ENCODE results near the gene KISS1. TPM values are rescaled to one million over a fixed set of nuclear protein-coding genes. Genes with fewer than 3 reads are reported as not detected.

KISS1 gene
- total and polyA plus RNA-seq, 2 of the 4 experiments (the other 2 are of a cell fraction), result 11.7 to 27.3 TPM

DNA sequence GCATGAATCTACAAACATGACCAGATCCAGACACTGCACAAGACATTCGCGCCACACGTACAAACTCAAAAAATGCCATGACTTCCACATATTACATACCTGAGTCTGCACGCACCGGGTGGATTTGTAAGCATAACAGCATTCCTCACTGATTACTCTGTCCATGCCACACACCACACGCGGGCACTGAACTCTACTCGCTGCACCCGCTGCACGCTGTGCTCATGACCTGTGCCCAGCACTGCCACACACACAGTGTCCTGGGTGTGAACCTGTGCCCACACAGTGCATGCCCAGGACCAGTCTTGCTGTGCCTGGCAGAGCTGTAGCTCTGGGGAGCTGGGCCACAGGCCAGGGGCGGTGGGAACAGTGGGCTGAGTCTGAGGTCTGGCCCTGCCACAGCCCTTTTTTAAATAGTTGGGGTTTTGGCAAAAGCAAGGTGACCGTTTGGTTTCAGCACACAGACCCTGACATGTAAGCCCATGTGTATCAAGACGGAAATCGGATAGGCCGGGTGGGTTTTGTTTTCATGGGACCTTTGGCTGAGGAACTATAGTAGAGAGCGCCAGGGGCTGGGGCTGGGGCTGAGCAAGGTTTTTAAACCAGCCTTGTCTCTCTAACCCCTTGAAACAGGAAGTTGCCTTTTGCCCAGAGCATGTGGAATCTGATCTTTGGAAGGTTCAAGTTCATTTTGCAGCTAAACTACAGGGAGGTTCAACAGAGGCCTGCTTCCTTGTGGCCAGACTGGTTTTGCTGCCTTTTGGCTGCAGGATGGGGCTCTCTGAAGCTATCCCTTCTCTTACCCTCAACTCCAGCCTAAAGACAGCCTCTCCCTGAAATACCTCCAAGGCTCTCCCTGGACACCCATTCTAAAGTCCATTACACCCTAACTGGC is 29.8 kb upstream of the KISS1 start:
- H3K4ac ChIP-seq (ENCODE audit: low read depth, low read length), result no peak overlapping the region
- H3K27me3 ChIP-seq (ENCODE audit: control insufficient read depth, insufficient read depth, low read length), result no peaks in the 10 kb centered on the region
- H3K9me1 ChIP-seq (ENCODE audit: insufficient read depth, low read length), result peaks cover 6% of the 10 kb centered on the region
- ChIA-PET POLR2A (ENCODE audit: unreplicated experiment) (no interaction called here), CTCF (no interaction called here)
- no peak overlapping the region for H2AK9ac ChIP-seq (replicated peaks; ENCODE audit: low read depth, low read length, poor library complexity)
- peaks cover 35% of the 10 kb centered on the region for H3K36me3 ChIP-seq (ENCODE audit: control insufficient read depth, insufficient read depth, low read length)
- no peak overlapping the region for H3K4me2 ChIP-seq (ENCODE audit: low read depth, low read length)
- no peaks in the 10 kb centered on the region for H4K20me1 ChIP-seq (ENCODE audit: insufficient read depth, low read length)
- H3K23ac ChIP-seq (ENCODE audit: low read depth, low read length), result no peak overlapping the region
- no peak overlapping the region for H3K27ac ChIP-seq (ENCODE audit: insufficient read depth, low read length)
- TF ChIP-seq MXI1 (IDR thresholded peaks at IDR 0.05; ENCODE audit: borderline replicate concordance, low read depth, low read length) (no peak), BHLHE40 (IDR thresholded peaks at IDR 0.05; ENCODE audit: low read depth, low read length) (no peak), MAZ (IDR thresholded peaks at IDR 0.05; ENCODE audit: borderline replicate concordance, low read depth, low read length) (no peak), CHD1 (IDR thresholded peaks at IDR 0.05; ENCODE audit: low read depth, low read length) (no peak), RCOR1 (IDR thresholded peaks at IDR 0.05; ENCODE audit: insufficient replicate concordance, low read length) (no peak), CEBPB (IDR thresholded peaks at IDR 0.05; ENCODE audit: low read depth, low read length) (no peak)
- TF ChIP-seq, protein P1, sequence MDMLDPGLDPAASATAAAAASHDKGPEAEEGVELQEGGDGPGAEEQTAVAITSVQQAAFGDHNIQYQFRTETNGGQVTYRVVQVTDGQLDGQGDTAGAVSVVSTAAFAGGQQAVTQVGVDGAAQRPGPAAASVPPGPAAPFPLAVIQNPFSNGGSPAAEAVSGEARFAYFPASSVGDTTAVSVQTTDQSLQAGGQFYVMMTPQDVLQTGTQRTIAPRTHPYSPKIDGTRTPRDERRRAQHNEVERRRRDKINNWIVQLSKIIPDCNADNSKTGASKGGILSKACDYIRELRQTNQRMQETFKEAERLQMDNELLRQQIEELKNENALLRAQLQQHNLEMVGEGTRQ (IDR thresholded peaks at IDR 0.05; ENCODE audit: low read depth, low read length), result no peak
- no peak overlapping the region for H3K9ac ChIP-seq (ENCODE audit: low read depth, low read length)
- no peak overlapping the region for H4K5ac ChIP-seq (ENCODE audit: low read depth, low read length)
- in situ Hi-C loops (cut with MboI; ENCODE audit: low sequenced_read_pairs) (no loop called here), dilution Hi-C loops (cut with HindIII; ENCODE audit: low sequenced_read_pairs, unreplicated experiment) (no loop called here), intact Hi-C loops (cut with micrococcal nuclease) (no loop called here)
- ATAC-seq (ENCODE audit: low read depth) (peak; percentile 27; the same call in 1 of the 2 replicates), DNase-seq (peak; percentile 27)
- H4K8ac ChIP-seq (ENCODE audit: low read depth in 2 of 2, low read length in 2 of 2), result no peak overlapping the region
- BruUV-seq (replicated peaks), result no TSS peak
- no peak overlapping the region for H3K14ac ChIP-seq (replicated peaks; ENCODE audit: low read depth, low read length)
- H2AFZ ChIP-seq (replicated peaks; ENCODE audit: low read length, poor library complexity), result no peak overlapping the region
- no peak overlapping the region for H2BK20ac ChIP-seq (ENCODE audit: low read depth, low read length)
- H2AK5ac ChIP-seq (ENCODE audit: low read depth, low read length), result no peak overlapping the region
- no peak overlapping the region for H3K4me3 ChIP-seq (ENCODE audit: insufficient read depth, low read depth, low read length)
- H4K91ac ChIP-seq (ENCODE audit: insufficient read depth, low read depth, low read length), result no peak overlapping the region
- no peaks in the 10 kb centered on the region for H3K79me1 ChIP-seq (ENCODE audit: low read depth in 1 of 2, low read length in 2 of 2)
- no peak overlapping the region for H2BK120ac ChIP-seq (ENCODE audit: low read depth, low read length)
- H3K18ac ChIP-seq (ENCODE audit: low read depth, low read length), result no peak overlapping the region
- no peak overlapping the region for H2BK15ac ChIP-seq (ENCODE audit: low read depth, low read length)
- 76% methylated on average over 10 of the region's 16 CpGs; no CpG with 5 or more reads in 1 of the 2 experiments for WGBS, 2 experiments (ENCODE audit: extremely low coverage in 2 of 2, insufficient read length in 1 of 2)
- no peaks in the 10 kb centered on the region for H3K9me3 ChIP-seq (ENCODE audit: control insufficient read depth, insufficient read depth, low read length)
- H2BK5ac ChIP-seq (ENCODE audit: low read depth, low read length, poor library complexity, severe bottlenecking), result no peak overlapping the region
- peaks cover 2% of the 10 kb centered on the region; the same call in 1 of the 2 replicates for H3K4me1 ChIP-seq (ENCODE audit: control insufficient read depth, insufficient read depth, low read length)
- H3K56ac ChIP-seq (ENCODE audit: extremely low read depth, insufficient read depth, low read length), result no peak overlapping the region

All from IMR-90 (cell line).